ENCODE measurements around the gene WNT8A. TPM values are rescaled to one million over a fixed set of nuclear protein-coding genes. Genes with fewer than 3 reads are reported as not detected.
A peak's percentile ranks its signal among the peaks of the same experiment; 100 is the strongest.

The WNT8A gene
- total and polyA plus RNA-seq, 2 of the 8 experiments (the other 6 are each of a cell fraction or from before 2014, with no cell fraction given) = 0.06 TPM; not detected in 1

DNA sequence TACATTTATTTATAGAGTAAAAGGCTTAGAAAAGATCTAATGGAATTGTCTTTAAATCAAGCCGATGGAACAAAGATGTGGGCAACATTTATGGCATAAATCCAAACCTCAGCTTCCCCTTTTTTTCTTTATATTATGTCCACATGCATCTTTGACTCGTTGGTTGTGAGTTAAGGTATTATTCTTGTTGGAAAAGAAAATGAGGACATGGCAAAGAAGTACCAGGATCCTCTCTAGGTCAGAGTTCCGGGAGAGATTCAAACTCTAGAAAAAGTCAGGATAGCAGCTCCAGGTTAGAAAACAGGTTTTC is 55.9 kb downstream of the WNT8A start:
- H2AK5ac ChIP-seq (ENCODE audit: low read depth, low read length) = no peak overlapping the region
- no peak for DNase-seq (ENCODE audit: low read depth in 1 of 2, low spot score in 2 of 2)
- H3K79me1 ChIP-seq (ENCODE audit: low read depth, low read length) = no peaks in the 10 kb centered on the region
- FAIRE-seq = no peak
- H2BK12ac ChIP-seq (ENCODE audit: low read depth, low read length) = no peak overlapping the region
- peak overlapping the region; percentile 64 to 73; a peak in 3 of 4 replicates for H3K4me2 ChIP-seq (ENCODE audit: insufficient read depth in 1 of 2, low read depth in 2 of 2, low read length in 2 of 2)
- no peak overlapping the region for H3K4ac ChIP-seq (replicated peaks; ENCODE audit: insufficient read length, low read depth, low read length)
- H4K8ac ChIP-seq (ENCODE audit: extremely low read depth, insufficient read depth, low read length) = no peak overlapping the region
- no peaks in the 10 kb centered on the region for H3K79me2 ChIP-seq (ENCODE audit: control insufficient read depth in 1 of 2, insufficient read depth in 2 of 2, low read length in 2 of 2)
- H4K91ac ChIP-seq (replicated peaks; ENCODE audit: insufficient read length, low read length) = no peak overlapping the region
- no peaks in the 10 kb centered on the region for H3K9me3 ChIP-seq (ENCODE audit: insufficient read depth in 2 of 2, low read depth in 1 of 2, low read length in 1 of 2)
- ChIA-PET CTCF (ENCODE audit: partially characterized antibody) (interaction anchor here (0.6 to 2.8 kb wide), 7 partner anchors 22 to 221 kb away, joined by 3 to 10 read pairs (median 4); no protein-coding TSS in a partner anchor), POLR2A (ENCODE audit: partially characterized antibody) (interaction anchor here (1.2 to 1.3 kb wide), 2 partner anchors 9 to 326 kb away, joined by 3 to 4 read pairs; partner anchors contain the start of gene EGR1)
- H3K4me1 ChIP-seq (replicated peaks in 1 of 4; ENCODE audit: control insufficient read depth in 3 of 4, insufficient read depth in 4 of 4, low read length in 3 of 4) = no peaks in the 10 kb centered on the region; a peak in 1 of 7 replicates
- no peaks in the 10 kb centered on the region for H4K20me1 ChIP-seq (replicated peaks in 1 of 2; ENCODE audit: control insufficient read depth in 1 of 2, insufficient read depth in 2 of 2, low read length in 2 of 2)
- WGBS, 2 experiments (ENCODE audit: extremely low coverage in 1 of 2, insufficient coverage in 1 of 2, insufficient read length in 1 of 2, insufficient replicate concordance in 2 of 2, low coverage in 1 of 2, low lambda C conversion rate in 2 of 2, missing lambda C conversion rate in 1 of 2) = 71% methylated on average over 3 of the region's 3 CpGs; no CpG with 5 or more reads in 1 of the 2 experiments
- no peak overlapping the region for H2BK5ac ChIP-seq (ENCODE audit: low read depth, low read length)
- no peak overlapping the region for H3K23ac ChIP-seq (ENCODE audit: insufficient read length)
- H4K5ac ChIP-seq (ENCODE audit: insufficient read length, low read depth, low read length) = no peak overlapping the region
- H3K36me3 ChIP-seq (ENCODE audit: control insufficient read depth in 2 of 4, insufficient read depth in 4 of 4, low read length in 3 of 4) = no peaks in the 10 kb centered on the region
- no peaks in the 10 kb centered on the region for H3K27me3 ChIP-seq (replicated peaks in 1 of 4; ENCODE audit: control insufficient read depth in 3 of 4, extremely low read depth in 1 of 4, insufficient read depth in 3 of 4, low read length in 3 of 4)
- peaks cover 4% of the 10 kb centered on the region; the same call in 1 of the 2 replicates for H3K23me2 ChIP-seq (ENCODE audit: low read depth, low read length)
- H3K14ac ChIP-seq (ENCODE audit: insufficient read length) = no peak overlapping the region
- H2BK120ac ChIP-seq (replicated peaks; ENCODE audit: low read depth, low read length) = no peak overlapping the region
- H3K9ac ChIP-seq (replicated peaks in 1 of 4; ENCODE audit: extremely low read depth in 1 of 4, low read depth in 3 of 4, low read length in 3 of 4) = no peak overlapping the region
- peak overlapping the region in 1 of 4 experiments; percentile 70; a peak in 2 of 8 replicates for H3K4me3 ChIP-seq (ENCODE audit: extremely low read depth in 1 of 4, insufficient read depth in 2 of 4, low read depth in 3 of 4, low read length in 4 of 4)
- no peak overlapping the region for H3K27ac ChIP-seq (ENCODE audit: low read depth, low read length)
- TF ChIP-seq TAF7 (optimal IDR thresholded peaks at IDR 0.05; ENCODE audit: borderline replicate concordance, low read depth, low read length) (no peak), POLR2A (IDR thresholded peaks at IDR 0.05; ENCODE audit: control extremely low read depth in 1 of 2, low read depth in 2 of 2, low read length in 2 of 2) (no peak), GABPA (IDR thresholded peaks at IDR 0.05; ENCODE audit: borderline replicate concordance, insufficient read depth, low read length) (no peak), BRCA1 (IDR thresholded peaks at IDR 0.05; ENCODE audit: low read depth, low read length) (no peak), RFX5 (IDR thresholded peaks at IDR 0.05; ENCODE audit: borderline replicate concordance, low read depth, low read length) (no peak), KDM5A (IDR thresholded peaks at IDR 0.05; ENCODE audit: low read length) (no peak), KDM4A (IDR thresholded peaks at IDR 0.05; ENCODE audit: low read depth, low read length, severe bottlenecking) (no peak), EGR1 (IDR thresholded peaks at IDR 0.05; ENCODE audit: borderline replicate concordance, low read depth, low read length) (no peak), ASH2L (IDR thresholded peaks at IDR 0.05; ENCODE audit: low read length) (no peak), GTF2F1 (IDR thresholded peaks at IDR 0.05; ENCODE audit: borderline replicate concordance, low read depth, low read length) (no peak), CBX8 (IDR thresholded peaks at IDR 0.05; ENCODE audit: borderline replicate concordance, low read depth, low read length) (no peak)
- TF ChIP-seq, protein P1, sequence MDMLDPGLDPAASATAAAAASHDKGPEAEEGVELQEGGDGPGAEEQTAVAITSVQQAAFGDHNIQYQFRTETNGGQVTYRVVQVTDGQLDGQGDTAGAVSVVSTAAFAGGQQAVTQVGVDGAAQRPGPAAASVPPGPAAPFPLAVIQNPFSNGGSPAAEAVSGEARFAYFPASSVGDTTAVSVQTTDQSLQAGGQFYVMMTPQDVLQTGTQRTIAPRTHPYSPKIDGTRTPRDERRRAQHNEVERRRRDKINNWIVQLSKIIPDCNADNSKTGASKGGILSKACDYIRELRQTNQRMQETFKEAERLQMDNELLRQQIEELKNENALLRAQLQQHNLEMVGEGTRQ (IDR thresholded peaks at IDR 0.05; ENCODE audit: low read length) = no peak
- H2BK20ac ChIP-seq (ENCODE audit: low read length) = no peak overlapping the region
- H3K56ac ChIP-seq (replicated peaks; ENCODE audit: insufficient read length, low read depth, low read length) = no peak overlapping the region
- no peak overlapping the region for H3K18ac ChIP-seq (ENCODE audit: extremely low read depth, low read length)
- peak overlapping the region; percentile 91 for H2AFZ ChIP-seq (ENCODE audit: low read length)
- no peak overlapping the region for H2BK15ac ChIP-seq (ENCODE audit: low read length)
